Adrenal gland (tissue), 5 donors: ENCODE measurements around the gene FADS2.

Experiments
- POLR2A ChIP-seq, 2 donors: fragments of 450-650 bp; IDR thresholded peaks; one replicate each; pipeline ENCODE4 v1.6.1; 2017; ENCODE audit warnings: antibody characterized with exemption in 2 of 2, mild to moderate bottlenecking in 2 of 2, moderate library complexity in 1 of 2
- TF ChIP-seq, protein P1 (sequence below), 6 experiments: fragments of 450-650 bp in 4 of 6; fragments of 200-600 bp in 2 of 6; sonication (generic) in 1 of 6; IDR thresholded peaks; 1 replicate in 5 of 6; 2 replicates in 1 of 6; pipeline versions ENCODE4 v1.5.1 to v1.8.0; 2016 to 2021; ENCODE audit warnings: antibody characterized with exemption in 6 of 6, mild to moderate bottlenecking in 2 of 6, moderate library complexity in 1 of 6
- donor health status: DM: no; HTN: no; CAD: no.

GRCh38 chr11:61778357-61778886, 49.7 kb upstream of the FADS2 start:
- TF ChIP-seq, protein P1, sequence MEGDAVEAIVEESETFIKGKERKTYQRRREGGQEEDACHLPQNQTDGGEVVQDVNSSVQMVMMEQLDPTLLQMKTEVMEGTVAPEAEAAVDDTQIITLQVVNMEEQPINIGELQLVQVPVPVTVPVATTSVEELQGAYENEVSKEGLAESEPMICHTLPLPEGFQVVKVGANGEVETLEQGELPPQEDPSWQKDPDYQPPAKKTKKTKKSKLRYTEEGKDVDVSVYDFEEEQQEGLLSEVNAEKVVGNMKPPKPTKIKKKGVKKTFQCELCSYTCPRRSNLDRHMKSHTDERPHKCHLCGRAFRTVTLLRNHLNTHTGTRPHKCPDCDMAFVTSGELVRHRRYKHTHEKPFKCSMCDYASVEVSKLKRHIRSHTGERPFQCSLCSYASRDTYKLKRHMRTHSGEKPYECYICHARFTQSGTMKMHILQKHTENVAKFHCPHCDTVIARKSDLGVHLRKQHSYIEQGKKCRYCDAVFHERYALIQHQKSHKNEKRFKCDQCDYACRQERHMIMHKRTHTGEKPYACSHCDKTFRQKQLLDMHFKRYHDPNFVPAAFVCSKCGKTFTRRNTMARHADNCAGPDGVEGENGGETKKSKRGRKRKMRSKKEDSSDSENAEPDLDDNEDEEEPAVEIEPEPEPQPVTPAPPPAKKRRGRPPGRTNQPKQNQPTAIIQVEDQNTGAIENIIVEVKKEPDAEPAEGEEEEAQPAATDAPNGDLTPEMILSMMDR (IDR thresholded peaks at IDR 0.05), result no peak
- TF ChIP-seq POLR2A (IDR thresholded peaks at IDR 0.05), result no peak
